ENCODE measurements around the gene XXYLT1. TPM values are rescaled to one million over a fixed set of nuclear protein-coding genes. Genes with fewer than 3 reads are reported as not detected.
A peak's percentile ranks its signal among the peaks of the same experiment; 100 is the strongest.

XXYLT1 gene
- total RNA-seq, 4 donors from 2014 or later: 9.8 to 14.6 (median 13.9) TPM

DNA sequence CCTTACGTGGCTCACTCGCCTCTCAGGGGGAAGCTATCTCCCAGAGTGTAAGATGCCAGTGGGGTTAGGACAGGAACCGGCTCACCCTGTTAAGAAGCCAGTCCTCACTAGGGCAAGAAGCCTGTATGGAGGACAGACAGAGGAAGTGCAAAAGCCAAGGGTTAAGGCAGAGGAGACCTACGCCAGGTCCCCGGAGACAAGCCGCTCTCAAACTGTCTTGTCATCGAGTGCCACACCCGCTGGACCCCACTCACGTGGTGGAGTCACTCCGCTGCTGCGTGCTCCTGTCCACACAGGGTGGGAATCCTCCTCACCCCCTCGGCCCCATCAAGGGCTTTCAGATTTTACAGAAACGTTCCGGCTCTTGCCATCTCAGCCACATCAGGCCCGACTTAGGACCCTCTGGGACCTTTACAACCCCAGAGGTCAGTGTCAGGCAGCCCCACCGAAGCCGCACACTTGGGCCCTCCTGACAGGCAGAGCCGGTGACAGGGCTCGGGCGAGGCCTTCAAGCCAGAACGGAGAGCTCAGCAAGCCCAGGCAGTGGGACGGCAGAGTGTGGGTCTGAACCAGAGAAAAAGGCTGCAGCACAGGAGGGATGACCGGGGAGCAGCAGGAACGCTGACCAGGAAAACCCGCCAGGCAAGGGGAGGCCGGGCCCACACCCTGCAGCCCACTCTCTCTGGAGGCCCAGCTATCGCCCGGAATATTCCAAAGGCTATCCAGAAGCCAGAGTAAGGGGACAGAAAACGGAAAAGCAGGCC is 61.7 kb downstream of the XXYLT1 start:
- Histone ChIP-seq H3K27me3 (no peaks in the 10 kb centered on the region), H3K4me3 (replicated peaks in 1 of 3) (no peak overlapping the region), H3K27ac (peak overlapping the region; percentile 60 to 87 (median 74)), H3K4me1 (peaks cover 30 to 43% of the 10 kb centered on the region in 2 donors), H3K9me3 (no peaks in the 10 kb centered on the region), H3K36me3 (no peaks in the 10 kb centered on the region)
- WGBS, 2 donors: 84 to 90% methylated on average over 27 to 29 of the region's 29 CpGs
- TF ChIP-seq POLR2A (IDR thresholded peaks at IDR 0.05): no peak
- TF ChIP-seq, protein P1, sequence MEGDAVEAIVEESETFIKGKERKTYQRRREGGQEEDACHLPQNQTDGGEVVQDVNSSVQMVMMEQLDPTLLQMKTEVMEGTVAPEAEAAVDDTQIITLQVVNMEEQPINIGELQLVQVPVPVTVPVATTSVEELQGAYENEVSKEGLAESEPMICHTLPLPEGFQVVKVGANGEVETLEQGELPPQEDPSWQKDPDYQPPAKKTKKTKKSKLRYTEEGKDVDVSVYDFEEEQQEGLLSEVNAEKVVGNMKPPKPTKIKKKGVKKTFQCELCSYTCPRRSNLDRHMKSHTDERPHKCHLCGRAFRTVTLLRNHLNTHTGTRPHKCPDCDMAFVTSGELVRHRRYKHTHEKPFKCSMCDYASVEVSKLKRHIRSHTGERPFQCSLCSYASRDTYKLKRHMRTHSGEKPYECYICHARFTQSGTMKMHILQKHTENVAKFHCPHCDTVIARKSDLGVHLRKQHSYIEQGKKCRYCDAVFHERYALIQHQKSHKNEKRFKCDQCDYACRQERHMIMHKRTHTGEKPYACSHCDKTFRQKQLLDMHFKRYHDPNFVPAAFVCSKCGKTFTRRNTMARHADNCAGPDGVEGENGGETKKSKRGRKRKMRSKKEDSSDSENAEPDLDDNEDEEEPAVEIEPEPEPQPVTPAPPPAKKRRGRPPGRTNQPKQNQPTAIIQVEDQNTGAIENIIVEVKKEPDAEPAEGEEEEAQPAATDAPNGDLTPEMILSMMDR (IDR thresholded peaks at IDR 0.05): no peak
- intact Hi-C loops (cut with DNase I): no loop called here
- DNase-seq: no peak

DNA sequence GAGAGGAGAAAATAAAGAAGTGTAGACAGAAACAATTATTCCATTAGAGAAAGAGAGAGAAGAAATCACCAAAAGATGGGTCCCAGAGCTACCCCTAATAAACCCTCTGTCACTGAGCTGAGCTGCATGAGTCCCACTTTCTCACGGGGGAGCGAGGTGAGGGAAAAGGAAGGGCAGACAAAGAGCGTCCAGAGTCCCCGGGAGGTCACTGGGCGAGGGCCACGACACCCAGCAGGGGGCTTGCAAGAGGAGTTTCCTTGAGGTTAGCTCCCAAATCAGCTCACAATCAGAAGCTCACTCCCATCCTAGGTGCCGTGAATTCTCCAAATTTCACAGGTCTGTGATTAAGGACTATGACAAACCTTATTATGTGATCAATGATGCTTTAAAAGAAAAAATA is 62.3 kb downstream of the XXYLT1 start:
- intact Hi-C loops (cut with DNase I): no loop called here
- DNase-seq: no peak
- peaks cover 34 to 49% of the 10 kb centered on the region in 2 donors for H3K4me1 ChIP-seq

DNA sequence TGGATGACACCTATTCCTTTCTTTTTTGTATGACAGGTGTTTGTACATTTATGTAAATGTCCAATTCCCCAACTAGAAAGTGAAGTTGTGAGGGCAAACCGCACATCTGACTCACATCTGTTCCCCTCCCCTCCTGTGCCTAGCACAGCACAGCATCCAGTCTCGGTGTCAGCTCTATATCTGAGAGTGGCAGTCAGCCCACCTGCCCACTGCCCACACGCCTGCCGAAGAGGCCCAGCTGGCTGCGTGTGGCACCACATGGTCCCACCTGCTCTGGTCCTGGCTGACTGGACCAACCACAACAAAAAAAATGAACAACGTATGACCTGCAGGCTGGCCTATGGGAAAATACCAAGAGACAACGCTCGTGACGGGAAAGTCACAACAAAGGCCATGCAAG is 62.8 kb downstream of the XXYLT1 start:
- H3K4me1 ChIP-seq: peaks cover 34 to 51% of the 10 kb centered on the region in 2 donors
- intact Hi-C loops (cut with DNase I): no loop called here
- TF ChIP-seq POLR2A (IDR thresholded peaks at IDR 0.05): no peak
- H3K9me3 ChIP-seq: no peaks in the 10 kb centered on the region
- no peak for DNase-seq
- no peak overlapping the region for H3K4me3 ChIP-seq (replicated peaks in 1 of 3)
- no peaks in the 10 kb centered on the region for H3K27me3 ChIP-seq
- H3K36me3 ChIP-seq: no peaks in the 10 kb centered on the region
- H3K27ac ChIP-seq: no peak overlapping the region
- WGBS, 2 donors: 87 to 94% methylated on average over 9 of the region's 9 CpGs

More for the DNA sequence above, 62.3 kb downstream of the XXYLT1 start:
- TF ChIP-seq, protein P1 (IDR thresholded peaks at IDR 0.05): no peak
- no peak for TF ChIP-seq POLR2A (IDR thresholded peaks at IDR 0.05)
- H3K36me3 ChIP-seq: no peaks in the 10 kb centered on the region
- H3K4me3 ChIP-seq (replicated peaks in 1 of 3): no peak overlapping the region
- no peaks in the 10 kb centered on the region for H3K9me3 ChIP-seq
- H3K27me3 ChIP-seq: no peaks in the 10 kb centered on the region
- WGBS, 2 donors: 86 to 89% methylated on average over 7 of the region's 7 CpGs
- H3K27ac ChIP-seq: peak overlapping the region; percentile 60 to 87 (median 74)

DNA sequence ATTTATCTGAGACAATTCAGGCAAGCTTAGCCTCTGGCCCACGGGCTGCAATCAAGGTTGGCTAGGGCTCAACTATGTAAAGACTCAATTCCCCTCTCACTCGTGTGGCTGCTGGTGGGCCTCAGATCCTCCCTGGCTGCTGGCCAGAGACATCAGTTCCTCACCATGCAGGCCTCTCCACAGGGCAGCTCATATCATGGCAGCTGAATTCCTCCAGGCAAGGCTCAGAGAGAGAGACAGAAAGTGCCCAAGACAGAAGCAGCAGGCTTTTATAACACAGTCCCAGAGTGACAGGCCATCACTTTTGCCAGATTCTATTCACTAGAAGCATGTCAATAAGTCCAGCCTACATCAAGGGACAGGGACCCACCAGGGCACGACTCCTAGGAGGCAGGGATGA is 63.2 kb downstream of the XXYLT1 start:
- 63 to 76% methylated on average over 3 of the region's 3 CpGs for WGBS, 2 donors
- TF ChIP-seq POLR2A (IDR thresholded peaks at IDR 0.05): no peak
- TF ChIP-seq, protein P1 (IDR thresholded peaks at IDR 0.05): no peak
- Histone ChIP-seq H3K4me1 (peaks cover 34 to 51% of the 10 kb centered on the region in 2 donors), H3K36me3 (no peaks in the 10 kb centered on the region), H3K4me3 (replicated peaks in 1 of 3) (no peak overlapping the region), H3K27me3 (no peaks in the 10 kb centered on the region), H3K9me3 (no peaks in the 10 kb centered on the region), H3K27ac (no peak overlapping the region)
- DNase-seq: no peak
- intact Hi-C loops (cut with DNase I): no loop called here

DNA sequence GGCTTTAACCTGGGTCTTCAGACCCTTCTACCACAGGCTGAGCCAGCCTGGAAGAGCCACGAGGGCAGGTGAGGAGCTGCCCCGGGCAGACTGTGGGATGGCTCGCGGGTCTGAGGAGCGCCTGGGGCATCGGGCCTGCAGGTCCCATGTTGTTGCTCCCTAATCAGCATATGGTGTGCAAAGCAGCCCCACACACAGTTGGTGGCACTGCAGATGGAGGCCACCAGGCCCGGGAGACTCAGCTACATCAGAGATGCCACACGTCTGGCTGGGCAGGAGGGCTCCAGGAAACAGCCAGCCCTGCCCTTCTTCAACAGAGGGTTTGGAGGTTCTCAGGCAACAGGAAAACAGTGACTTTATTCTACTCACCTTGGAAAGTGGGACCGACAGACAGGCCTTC is 63.9 kb downstream of the XXYLT1 start:
- WGBS, 2 donors: 96 to 97% methylated on average over 8 to 9 of the region's 9 CpGs
- no peak overlapping the region for H3K27ac ChIP-seq
- no peak for DNase-seq
- no peaks in the 10 kb centered on the region for H3K27me3 ChIP-seq
- peaks cover 34 to 51% of the 10 kb centered on the region in 2 donors for H3K4me1 ChIP-seq
- intact Hi-C loops (cut with DNase I): no loop called here
- H3K36me3 ChIP-seq: no peaks in the 10 kb centered on the region
- TF ChIP-seq, protein P1 (IDR thresholded peaks at IDR 0.05): no peak
- no peak for TF ChIP-seq POLR2A (IDR thresholded peaks at IDR 0.05)
- no peaks in the 10 kb centered on the region for H3K9me3 ChIP-seq
- H3K4me3 ChIP-seq (replicated peaks in 1 of 3): no peak overlapping the region
